MM.1S (cell line): ENCODE measurements around the gene AIDA.

ENCODE experiments used
- DNase-seq: peaks from one replicate; pipeline ENCODE4 v3.0.0-alpha.2; 2015
- H2AFZ ChIP-seq: fragments of 300-600 bp; sonication (generic); 2 replicates; pipeline ENCODE4 v1.6.0; 2016; ENCODE audit warnings: antibody characterized with exemption, low read length
- H3F3A ChIP-seq: fragments of 300-600 bp; sonication (generic); 2 replicates; pipeline ENCODE4 v1.6.1; 2016; ENCODE audit warnings: mild to moderate bottlenecking, antibody characterized with exemption, low read length, moderate library complexity, mixed read lengths; ENCODE audit not compliant: insufficient read depth
- H3K27ac ChIP-seq: fragments of 300-600 bp; sonication (generic); 2 replicates; pipeline ENCODE4 v1.5.1; 2016; ENCODE audit warnings: mild to moderate bottlenecking, low read length
- H3K27me3 ChIP-seq: fragments of 300-600 bp; sonication (generic); replicated peaks from 2 replicates; pipeline ENCODE4 v1.6.0; 2016; ENCODE audit warnings: low read length; ENCODE audit not compliant: insufficient read depth
- H3K36me3 ChIP-seq: fragments of 300-600 bp; sonication (generic); replicated peaks from 2 replicates; pipeline ENCODE4 v1.6.1; 2016; ENCODE audit warnings: mild to moderate bottlenecking, low read length, mixed read lengths; ENCODE audit not compliant: insufficient read depth
- H3K4me1 ChIP-seq: fragments of 300-600 bp; sonication (generic); 2 replicates; pipeline ENCODE4 v1.6.1; 2016; ENCODE audit warnings: low read length, mixed read lengths
- H3K4me2 ChIP-seq: fragments of 300-600 bp; sonication (generic); 2 replicates; pipeline ENCODE4 v1.6.0; 2016; ENCODE audit warnings: low read depth, low read length
- H3K4me3 ChIP-seq: fragments of 300-600 bp; sonication (generic); 2 replicates; pipeline ENCODE4 v1.5.1; 2016; ENCODE audit warnings: low read length, mixed read lengths
- H3K79me2 ChIP-seq: fragments of 300-600 bp; sonication (generic); 2 replicates; pipeline ENCODE4 v1.6.1; 2016; ENCODE audit warnings: mixed run types, low read length, mixed read lengths
- H3K9ac ChIP-seq: fragments of 300-600 bp; sonication (generic); 2 replicates; pipeline ENCODE4 v1.6.1; 2016; ENCODE audit warnings: low read length, mixed read lengths
- H3K9me2 ChIP-seq: fragments of 300-600 bp; sonication (generic); replicated peaks from 2 replicates; pipeline ENCODE4 v1.6.1; 2016; ENCODE audit warnings: mild to moderate bottlenecking, low read length, mixed read lengths; ENCODE audit not compliant: insufficient read depth
- H3K9me3 ChIP-seq: fragments of 300-600 bp; sonication (generic); replicated peaks from 2 replicates; pipeline ENCODE4 v1.6.1; 2016; ENCODE audit warnings: mild to moderate bottlenecking, low read length, mixed read lengths; ENCODE audit not compliant: insufficient read depth
- H4K20me1 ChIP-seq: fragments of 300-600 bp; sonication (generic); 2 replicates; pipeline ENCODE4 v1.6.1; 2016; ENCODE audit warnings: mild to moderate bottlenecking, low read length, moderate library complexity, mixed read lengths; ENCODE audit not compliant: insufficient read depth
- EZH2 ChIP-seq: fragments of 300-600 bp; sonication (generic); optimal IDR thresholded peaks from 2 replicates; pipeline ENCODE3; 2017; ENCODE audit warnings: low read depth, mild to moderate bottlenecking, antibody characterized with exemption, low read length, mixed read lengths
- EZH2phosphoT487 ChIP-seq: fragments of 300-600 bp; sonication (generic); IDR thresholded peaks from 2 replicates; pipeline ENCODE4 v1.6.1; 2018; ENCODE audit warnings: antibody characterized with exemption, low read length
- TF ChIP-seq, protein P1 (sequence below): fragments of 300-600 bp; sonication (generic); IDR thresholded peaks from 2 replicates; pipeline ENCODE4 v1.5.1; 2016; ENCODE audit warnings: antibody characterized with exemption, low read length, mixed read lengths

AIDA gene

GRCh38 chr1:222654849-222655248, 57.4 kb downstream of the AIDA start:
- peak overlapping the region; percentile 13; the same call in 1 of the 2 replicates for H3K27ac ChIP-seq
- peaks cover 13% of the 10 kb centered on the region for H3F3A ChIP-seq
- TF ChIP-seq, protein P1, sequence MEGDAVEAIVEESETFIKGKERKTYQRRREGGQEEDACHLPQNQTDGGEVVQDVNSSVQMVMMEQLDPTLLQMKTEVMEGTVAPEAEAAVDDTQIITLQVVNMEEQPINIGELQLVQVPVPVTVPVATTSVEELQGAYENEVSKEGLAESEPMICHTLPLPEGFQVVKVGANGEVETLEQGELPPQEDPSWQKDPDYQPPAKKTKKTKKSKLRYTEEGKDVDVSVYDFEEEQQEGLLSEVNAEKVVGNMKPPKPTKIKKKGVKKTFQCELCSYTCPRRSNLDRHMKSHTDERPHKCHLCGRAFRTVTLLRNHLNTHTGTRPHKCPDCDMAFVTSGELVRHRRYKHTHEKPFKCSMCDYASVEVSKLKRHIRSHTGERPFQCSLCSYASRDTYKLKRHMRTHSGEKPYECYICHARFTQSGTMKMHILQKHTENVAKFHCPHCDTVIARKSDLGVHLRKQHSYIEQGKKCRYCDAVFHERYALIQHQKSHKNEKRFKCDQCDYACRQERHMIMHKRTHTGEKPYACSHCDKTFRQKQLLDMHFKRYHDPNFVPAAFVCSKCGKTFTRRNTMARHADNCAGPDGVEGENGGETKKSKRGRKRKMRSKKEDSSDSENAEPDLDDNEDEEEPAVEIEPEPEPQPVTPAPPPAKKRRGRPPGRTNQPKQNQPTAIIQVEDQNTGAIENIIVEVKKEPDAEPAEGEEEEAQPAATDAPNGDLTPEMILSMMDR = peak; percentile 63
- no peak for TF ChIP-seq EZH2phosphoT487
- TF ChIP-seq EZH2 = no peak
- no peaks in the 10 kb centered on the region for H3K9me3 ChIP-seq
- H3K4me2 ChIP-seq = peak overlapping the region; percentile 36; the same call in 1 of the 2 replicates
- no peak overlapping the region for H3K9ac ChIP-seq
- DNase-seq = peak; percentile 95
- H3K4me3 ChIP-seq = no peak overlapping the region
- H3K9me2 ChIP-seq = no peaks in the 10 kb centered on the region
- H4K20me1 ChIP-seq = 0 out of 2 replicates have a peak, but pooled peaks cover 12% of the 10 kb centered on the region
- no peak overlapping the region for H2AFZ ChIP-seq
- peaks cover 29% of the 10 kb centered on the region for H3K4me1 ChIP-seq
- no peaks in the 10 kb centered on the region for H3K27me3 ChIP-seq
- peaks cover 36% of the 10 kb centered on the region for H3K36me3 ChIP-seq
- peaks cover 6% of the 10 kb centered on the region; the same call in 1 of the 2 replicates for H3K79me2 ChIP-seq

DNA sequence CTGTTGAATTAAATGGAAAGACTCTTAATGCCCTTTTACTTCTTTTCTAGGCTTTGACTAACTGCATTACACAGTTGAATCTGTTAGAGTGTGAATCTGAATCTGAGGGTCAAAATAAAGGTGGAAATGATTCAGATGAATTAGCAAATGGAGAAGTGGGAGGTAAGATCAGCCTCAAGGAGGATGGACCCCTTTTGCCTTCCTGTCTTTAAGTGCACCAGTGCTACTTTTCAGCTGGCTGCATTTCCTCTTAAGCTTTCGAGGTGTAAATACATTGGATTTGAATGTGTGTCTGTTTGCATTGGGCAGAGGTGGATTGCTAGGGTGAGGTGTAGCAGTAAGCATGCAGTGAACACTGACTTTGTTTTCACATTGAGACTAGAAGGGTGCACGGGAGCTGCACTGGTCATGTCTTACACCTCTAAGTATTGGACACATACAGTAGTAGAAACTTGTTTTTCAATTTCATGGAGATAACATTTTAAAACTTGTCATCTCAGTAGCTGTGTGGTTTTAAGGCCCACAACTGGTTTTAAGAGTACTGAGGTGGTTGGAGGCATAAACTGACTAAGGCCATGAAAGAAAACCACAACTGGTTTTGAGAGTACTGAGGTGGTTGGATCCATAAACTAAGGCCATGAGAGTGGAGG, 59.0 kb downstream of the AIDA start:
- H3K9me3 ChIP-seq = no peaks in the 10 kb centered on the region
- H3K36me3 ChIP-seq = peaks cover 30% of the 10 kb centered on the region
- H3K4me1 ChIP-seq = peaks cover 29% of the 10 kb centered on the region
- no peaks in the 10 kb centered on the region for H3K27me3 ChIP-seq
- peak; percentile 32 for DNase-seq
- H3F3A ChIP-seq = peaks cover 13% of the 10 kb centered on the region
- no peak overlapping the region for H3K4me3 ChIP-seq
- 0 out of 2 replicates have a peak, but pooled peaks cover 12% of the 10 kb centered on the region for H4K20me1 ChIP-seq
- no peak overlapping the region for H3K27ac ChIP-seq
- no peaks in the 10 kb centered on the region for H3K9me2 ChIP-seq
- H3K79me2 ChIP-seq = peaks cover 6% of the 10 kb centered on the region; the same call in 1 of the 2 replicates
- TF ChIP-seq, protein P1 = no peak
- TF ChIP-seq EZH2 (no peak), EZH2phosphoT487 (no peak)
- H3K4me2 ChIP-seq = no peak overlapping the region
- H3K9ac ChIP-seq = no peak overlapping the region
- no peak overlapping the region for H2AFZ ChIP-seq

DNA sequence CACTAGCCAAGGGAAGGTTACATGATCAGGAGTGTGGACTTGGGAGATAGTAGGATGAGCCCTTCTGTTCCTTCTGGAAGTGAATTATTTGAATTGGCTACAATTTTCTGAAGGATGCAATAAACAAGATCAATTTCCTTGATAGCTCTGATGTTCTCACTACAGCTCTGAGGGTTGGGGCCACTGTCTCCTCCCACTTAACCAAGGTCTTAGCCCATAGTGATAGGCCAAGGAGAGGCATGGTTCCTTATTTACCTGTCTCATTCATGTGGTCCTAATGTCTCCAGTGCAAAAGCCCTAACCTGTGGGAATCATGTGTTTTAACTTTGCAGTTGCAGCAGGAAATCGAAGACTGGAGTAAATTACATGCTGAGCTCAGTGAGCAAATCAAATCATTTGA, 59.6 kb downstream of the AIDA start:
- Histone ChIP-seq H3K36me3 (peaks cover 27% of the 10 kb centered on the region), H3K9me2 (no peaks in the 10 kb centered on the region), H2AFZ (no peak overlapping the region), H3K4me3 (no peak overlapping the region), H3K4me2 (no peak overlapping the region), H3K9me3 (no peaks in the 10 kb centered on the region), H3K9ac (no peak overlapping the region), H3K27ac (no peak overlapping the region), H3K4me1 (peaks cover 29% of the 10 kb centered on the region), H4K20me1 (0 out of 2 replicates have a peak, but pooled peaks cover 12% of the 10 kb centered on the region), H3F3A (peaks cover 13% of the 10 kb centered on the region), H3K27me3 (no peaks in the 10 kb centered on the region), H3K79me2 (peaks cover 6% of the 10 kb centered on the region; the same call in 1 of the 2 replicates)
- TF ChIP-seq, protein P1 = no peak
- TF ChIP-seq EZH2phosphoT487 (no peak), EZH2 (no peak)
- no peak for DNase-seq
